Measurements from ENCODE around the gene TMEM181. TPM values are rescaled to one million over a fixed set of nuclear protein-coding genes. Genes with fewer than 3 reads are reported as not detected.

The TMEM181 gene
- total RNA-seq, 2 donors from 2014 or later = 33.2 to 57.4 TPM

- H3K9ac ChIP-seq (ENCODE audit: low read depth in 2 of 2, low read length in 2 of 2) = no peak overlapping the region
- DNase-seq = peak; percentile 41
- TF ChIP-seq CTCF (IDR thresholded peaks at IDR 0.05) = no peak
- peaks cover 8% of the 10 kb centered on the region for H3K27me3 ChIP-seq
- H3K9me3 ChIP-seq = no peaks in the 10 kb centered on the region
- H3K4me1 ChIP-seq = no peaks in the 10 kb centered on the region
- H3K27ac ChIP-seq = no peak overlapping the region
- intact Hi-C loops (cut with DNase I) = no loop called here
- no peaks in the 10 kb centered on the region for H3K36me3 ChIP-seq
- H3K4me3 ChIP-seq = no peak overlapping the region
Observed at GRCh38 chr6:158539413-158539812, 20.5 kb upstream of the TMEM181 start.

GRCh38 chr6:158539881-158540280 is 20.0 kb upstream of the TMEM181 start:
- intact Hi-C loops (cut with DNase I) = no loop called here
- no peaks in the 10 kb centered on the region for H3K9me3 ChIP-seq
- TF ChIP-seq CTCF (IDR thresholded peaks at IDR 0.05) = no peak
- DNase-seq = no peak
- no peaks in the 10 kb centered on the region for H3K36me3 ChIP-seq
- no peak overlapping the region for H3K9ac ChIP-seq (ENCODE audit: low read depth in 2 of 2, low read length in 2 of 2)
- H3K27me3 ChIP-seq = peaks cover 8% of the 10 kb centered on the region
- no peak overlapping the region for H3K4me3 ChIP-seq
- no peaks in the 10 kb centered on the region for H3K4me1 ChIP-seq
- no peak overlapping the region for H3K27ac ChIP-seq

GRCh38 chr6:158543606-158544185 is 16.2 kb upstream of the TMEM181 start:
- no peak overlapping the region for H3K27ac ChIP-seq
- intact Hi-C loops (cut with DNase I) = no loop called here
- DNase-seq = no peak
- no peak for TF ChIP-seq CTCF (IDR thresholded peaks at IDR 0.05)
- H3K4me3 ChIP-seq = no peak overlapping the region
- H3K9me3 ChIP-seq = no peaks in the 10 kb centered on the region
- no peaks in the 10 kb centered on the region for H3K4me1 ChIP-seq
- no peaks in the 10 kb centered on the region for H3K36me3 ChIP-seq
- H3K9ac ChIP-seq (ENCODE audit: low read depth in 2 of 2, low read length in 2 of 2) = no peak overlapping the region
- no peaks in the 10 kb centered on the region for H3K27me3 ChIP-seq

GRCh38 chr6:158544428-158544827 is 15.5 kb upstream of the TMEM181 start:
- DNase-seq = no peak
- no peak overlapping the region for H3K9ac ChIP-seq (ENCODE audit: low read depth in 2 of 2, low read length in 2 of 2)
- H3K36me3 ChIP-seq = no peaks in the 10 kb centered on the region
- no peak for TF ChIP-seq CTCF (IDR thresholded peaks at IDR 0.05)
- H3K4me1 ChIP-seq = no peaks in the 10 kb centered on the region
- H3K4me3 ChIP-seq = no peak overlapping the region
- no peaks in the 10 kb centered on the region for H3K9me3 ChIP-seq
- intact Hi-C loops (cut with DNase I) = no loop called here
- no peaks in the 10 kb centered on the region for H3K27me3 ChIP-seq
- no peak overlapping the region for H3K27ac ChIP-seq

GRCh38 chr6:158545043-158545966 is 14.6 kb upstream of the TMEM181 start:
- H3K9ac ChIP-seq (ENCODE audit: low read depth in 2 of 2, low read length in 2 of 2) = no peak overlapping the region
- DNase-seq = no peak

More at GRCh38 chr6:158545043-158545966, 14.6 kb upstream of the TMEM181 start:
- H3K27ac ChIP-seq = no peak overlapping the region
- no peaks in the 10 kb centered on the region for H3K36me3 ChIP-seq
- no peaks in the 10 kb centered on the region for H3K27me3 ChIP-seq
- intact Hi-C loops (cut with DNase I) = no loop called here
- H3K4me3 ChIP-seq = no peak overlapping the region
- TF ChIP-seq CTCF (IDR thresholded peaks at IDR 0.05) = no peak
- no peaks in the 10 kb centered on the region for H3K4me1 ChIP-seq
- no peaks in the 10 kb centered on the region for H3K9me3 ChIP-seq

All from colonic mucosa (tissue), 4 donors.